AG10803 (cell line): Measurements from ENCODE around the gene NTN4.
A peak's percentile ranks its signal among the peaks of the same experiment; 100 is the strongest.

Source experiments
- DNase-seq: peaks from one replicate; pipeline ENCODE4 v3.0.0; 2010; ENCODE audit warnings: low read depth
- H3K4me3 ChIP-seq: 2 replicates; pipeline ENCODE4 v1.5.1; 2011; ENCODE audit warnings: mild to moderate bottlenecking, low read length, control low read depth
- TF ChIP-seq, protein P1 (sequence below): conservative IDR thresholded peaks from 2 replicates; pipeline ENCODE4 v1.5.1; 2011; ENCODE audit warnings: mild to moderate bottlenecking, low read length, control low read depth, inconsistent platforms

NTN4 gene

DNA sequence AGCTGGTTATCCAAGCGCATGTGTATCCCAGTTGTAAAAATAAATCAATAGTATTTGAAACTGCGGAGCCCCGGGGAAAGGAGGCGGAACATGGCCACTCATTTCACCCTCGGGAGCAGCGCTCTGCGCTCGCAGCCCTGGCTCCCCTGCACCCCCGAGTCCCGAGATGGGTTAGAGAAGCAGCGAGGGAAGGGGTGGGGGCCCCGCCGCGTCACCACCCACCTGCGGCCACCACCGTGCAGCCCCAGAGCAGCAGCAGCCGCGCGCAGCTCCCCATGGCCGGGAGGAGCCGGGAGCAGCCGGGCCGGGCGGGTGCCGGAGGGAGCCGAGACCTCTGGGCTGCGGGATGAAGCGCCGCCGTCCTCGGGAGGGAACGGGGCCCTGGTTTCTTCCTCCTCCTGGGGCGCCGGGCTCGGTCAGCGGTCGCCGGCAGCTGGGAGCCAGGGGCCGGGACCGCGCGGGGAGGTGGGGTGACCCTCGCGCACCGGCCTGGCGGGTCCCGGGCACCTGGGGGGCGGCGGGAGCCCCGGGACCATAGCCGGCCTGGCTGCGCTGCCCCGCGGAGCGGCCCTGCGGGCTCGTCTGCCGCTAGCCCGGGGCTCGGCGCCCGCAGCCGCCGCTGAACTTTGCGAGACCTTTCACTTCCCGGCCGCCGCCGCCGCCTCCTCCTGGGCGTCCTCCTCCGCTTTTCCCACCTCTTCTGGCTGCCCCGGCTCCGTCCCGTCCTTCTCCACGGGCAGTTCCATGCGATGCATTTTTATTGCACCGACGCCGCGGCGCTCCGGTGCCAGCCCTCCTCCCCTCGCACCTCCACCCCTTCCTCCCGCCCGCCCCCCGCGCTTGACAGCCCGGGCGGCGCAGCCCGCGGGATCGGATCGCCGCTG, at the start of gene NTN4:
Gene NTN4, minus strand, starts transcription at position 732 of the 884 bp plus-strand sequence. Its CDS starts 455 bp downstream, at position 277.
- H3K4me3 ChIP-seq = peak within 1 kb of the TSS; percentile 64
- TF ChIP-seq, protein P1, sequence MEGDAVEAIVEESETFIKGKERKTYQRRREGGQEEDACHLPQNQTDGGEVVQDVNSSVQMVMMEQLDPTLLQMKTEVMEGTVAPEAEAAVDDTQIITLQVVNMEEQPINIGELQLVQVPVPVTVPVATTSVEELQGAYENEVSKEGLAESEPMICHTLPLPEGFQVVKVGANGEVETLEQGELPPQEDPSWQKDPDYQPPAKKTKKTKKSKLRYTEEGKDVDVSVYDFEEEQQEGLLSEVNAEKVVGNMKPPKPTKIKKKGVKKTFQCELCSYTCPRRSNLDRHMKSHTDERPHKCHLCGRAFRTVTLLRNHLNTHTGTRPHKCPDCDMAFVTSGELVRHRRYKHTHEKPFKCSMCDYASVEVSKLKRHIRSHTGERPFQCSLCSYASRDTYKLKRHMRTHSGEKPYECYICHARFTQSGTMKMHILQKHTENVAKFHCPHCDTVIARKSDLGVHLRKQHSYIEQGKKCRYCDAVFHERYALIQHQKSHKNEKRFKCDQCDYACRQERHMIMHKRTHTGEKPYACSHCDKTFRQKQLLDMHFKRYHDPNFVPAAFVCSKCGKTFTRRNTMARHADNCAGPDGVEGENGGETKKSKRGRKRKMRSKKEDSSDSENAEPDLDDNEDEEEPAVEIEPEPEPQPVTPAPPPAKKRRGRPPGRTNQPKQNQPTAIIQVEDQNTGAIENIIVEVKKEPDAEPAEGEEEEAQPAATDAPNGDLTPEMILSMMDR = no peak
- peak; percentile 39 for DNase-seq

DNA sequence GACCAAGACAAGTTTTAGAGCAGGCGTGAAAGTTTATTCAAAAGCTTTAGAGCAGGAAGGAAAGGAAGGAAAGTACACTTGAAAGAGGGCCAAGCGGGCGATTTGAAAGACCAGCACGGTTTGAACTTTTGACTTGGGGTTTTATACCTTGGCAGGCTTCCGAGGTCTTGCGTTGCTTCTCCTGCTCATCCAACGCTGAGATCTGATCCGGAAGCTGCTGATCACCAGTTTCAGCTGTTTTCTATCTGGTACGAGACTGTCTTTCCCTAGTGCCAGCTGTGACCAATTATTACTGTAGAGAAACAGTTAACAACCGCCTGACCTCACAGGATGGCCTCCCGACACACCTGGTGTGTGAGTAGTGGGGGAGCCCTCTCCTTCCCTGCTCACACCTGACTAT, 47.6 kb upstream of the NTN4 start:
- TF ChIP-seq, protein P1 = no peak
- DNase-seq = peak; percentile 83
- peak overlapping the region; percentile 2; the same call in 1 of the 2 replicates for H3K4me3 ChIP-seq

DNA sequence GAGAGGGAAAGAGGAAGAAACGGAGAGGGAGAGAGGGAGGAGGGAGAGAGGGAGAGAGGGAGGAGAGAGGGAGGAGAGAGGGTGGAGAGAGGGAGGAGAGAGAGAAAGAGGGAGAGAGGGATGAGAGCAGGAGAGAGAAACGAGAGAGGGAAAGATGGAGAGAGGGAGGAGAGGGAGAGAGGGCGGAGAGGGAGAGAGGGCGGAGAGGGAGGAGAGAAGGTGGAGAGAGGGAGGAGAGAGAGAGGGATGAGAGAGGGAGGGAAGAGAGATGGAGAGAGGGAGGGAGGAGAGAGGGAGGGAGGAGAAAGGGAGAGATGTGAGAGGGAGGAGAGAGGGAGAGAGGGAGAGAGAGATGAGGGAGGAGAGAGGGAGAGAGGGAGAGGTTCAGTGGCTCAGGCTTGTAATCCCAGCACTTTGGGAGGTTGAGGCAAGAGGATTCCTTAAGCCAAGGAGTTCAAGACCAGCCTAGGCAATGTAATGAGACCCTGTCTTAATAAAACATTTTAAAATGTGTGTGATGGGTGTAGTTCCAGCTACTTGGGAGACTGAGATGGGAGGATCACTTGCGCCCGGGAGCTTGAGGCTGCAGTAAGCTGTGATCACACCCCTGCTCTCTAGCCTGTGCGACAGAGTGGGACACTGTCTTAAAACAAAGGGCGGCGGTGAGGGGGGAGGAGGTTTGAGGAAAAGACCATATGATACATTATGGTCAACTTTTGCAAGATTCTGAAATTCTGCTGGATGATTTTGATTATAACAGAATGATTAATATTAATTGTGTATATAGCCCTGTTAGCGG, 46.9 kb upstream of the NTN4 start:
- DNase-seq = no peak
- H3K4me3 ChIP-seq = peak overlapping the region; percentile 20
- TF ChIP-seq, protein P1 = no peak

DNA sequence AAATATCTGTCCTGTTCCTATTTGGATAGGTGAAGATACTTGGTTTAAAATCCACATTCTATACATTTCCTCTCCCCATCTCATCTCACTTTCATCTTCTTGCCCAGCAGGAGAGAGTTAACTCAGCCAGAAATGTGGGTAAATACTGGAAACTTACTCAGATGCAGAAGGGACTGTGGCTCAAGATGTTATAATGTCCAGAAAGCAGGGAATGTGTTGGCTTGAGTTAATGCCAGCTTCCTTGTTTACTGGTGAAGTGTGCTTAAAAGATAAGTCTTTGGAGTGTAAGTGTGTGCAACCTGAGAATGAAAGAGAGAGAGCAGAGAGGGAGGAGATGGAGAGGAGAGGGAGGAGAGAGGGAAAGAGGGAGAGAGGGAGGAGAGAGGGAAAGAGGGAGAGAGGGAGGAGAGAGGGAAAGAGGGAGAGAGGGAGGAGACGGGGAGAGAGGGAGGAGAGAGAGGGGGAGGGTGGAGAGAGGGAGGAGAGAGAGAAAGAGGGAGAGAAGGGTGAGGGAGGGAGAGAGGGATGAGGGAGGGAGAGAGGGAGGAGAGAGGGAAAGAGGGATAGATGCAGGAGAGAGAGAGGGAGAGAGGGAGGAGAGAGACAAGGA, 46.2 kb upstream of the NTN4 start:
- peak overlapping the region; percentile 20 for H3K4me3 ChIP-seq
- TF ChIP-seq, protein P1 = no peak
- DNase-seq = peak; percentile 56

DNA sequence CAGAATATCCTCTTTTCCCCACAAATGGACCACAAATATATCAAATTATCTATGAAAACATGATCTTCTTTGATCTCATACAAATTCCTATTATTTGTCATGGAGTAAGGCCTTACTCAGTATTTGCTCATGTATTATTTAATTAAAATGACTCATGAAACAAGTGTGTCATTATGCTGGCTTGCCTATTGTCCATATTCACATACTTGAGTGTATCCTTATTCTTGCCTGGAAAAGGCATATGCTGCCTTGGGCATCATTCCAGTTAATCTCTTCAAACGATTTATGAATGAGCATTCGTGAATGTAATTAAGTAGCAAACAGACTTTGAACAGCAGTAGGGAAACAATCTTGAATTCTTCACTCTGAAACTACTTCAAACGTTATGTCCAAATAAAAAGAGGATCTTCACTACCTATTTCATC, 45.6 kb upstream of the NTN4 start:
- DNase-seq = peak; percentile 55
- TF ChIP-seq, protein P1 = no peak
- H3K4me3 ChIP-seq = no peak overlapping the region

DNA sequence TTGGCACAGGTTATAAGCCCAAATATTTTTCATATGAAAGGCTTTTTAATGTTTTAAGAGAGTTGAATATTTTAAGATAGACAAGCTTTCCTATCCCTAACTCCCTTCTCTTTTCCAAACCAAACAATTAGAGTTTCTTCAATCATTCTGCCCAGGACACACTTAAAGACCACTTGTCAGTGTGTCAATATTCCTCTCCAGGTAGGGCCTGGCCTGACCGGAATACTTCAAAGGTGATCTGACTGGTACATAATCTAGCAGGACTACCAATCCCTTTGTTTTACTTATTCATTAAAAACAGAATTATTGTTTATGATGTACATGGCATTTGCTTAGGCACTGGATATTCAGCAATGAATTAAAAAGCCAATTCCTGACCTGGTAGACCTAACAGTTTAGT, 44.0 kb upstream of the NTN4 start:
- DNase-seq = no peak
- no peak overlapping the region for H3K4me3 ChIP-seq
- TF ChIP-seq, protein P1 = no peak
